ENCODE measurements around the gene PPP1R12A.
"Not testable (repeated sequence)": the region's sequence is repeated elsewhere in the genome, so short reads cannot be mapped to it uniquely, and the experiment has no call there.

GRCh38 chr12:79977856-79978460, 43.1 kb upstream of the PPP1R12A start:
- not testable (repeated sequence) for TF ChIP-seq CTCF, POLR2A (IDR thresholded peaks at IDR 0.05)

All from Peyer's patch (tissue), 4 donors.